ENCODE measurements around the gene LRP1B. TPM values are rescaled to one million over a fixed set of nuclear protein-coding genes. Genes with fewer than 3 reads are reported as not detected.
A peak's percentile ranks its signal among the peaks of the same experiment; 100 is the strongest.

Gene LRP1B
- total RNA-seq, 1 donor from 2014 or later = 0.02 TPM

DNA sequence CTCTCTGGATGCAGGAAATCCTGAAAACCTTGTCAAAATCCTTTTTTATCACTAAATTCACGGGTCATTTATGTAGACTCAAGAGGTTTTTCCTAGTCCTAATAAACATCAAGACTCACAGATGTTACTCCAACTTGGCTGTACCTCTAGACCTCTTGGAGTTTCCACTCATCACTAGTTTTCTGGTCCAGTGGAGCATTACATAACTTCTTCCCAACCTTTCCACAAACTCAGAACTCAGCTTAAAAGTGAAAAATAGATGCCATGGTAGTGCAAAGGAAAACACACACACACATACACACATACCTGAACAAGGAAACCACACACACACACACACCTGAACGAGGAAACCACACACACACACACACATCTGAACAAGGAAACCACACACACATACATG is 807.2 kb downstream of the LRP1B start:
- intact Hi-C loops (cut with micrococcal nuclease) = no loop called here
- DNase-seq (no peak), ATAC-seq (no peak)

- intact Hi-C loops (cut with micrococcal nuclease) = no loop called here
- no peak for DNase-seq
- no peak for ATAC-seq
These were observed 812.8 kb downstream of the LRP1B start for GRCh38 chr2:141317986-141318385.

GRCh38 chr2:141316606-141317005 is 814.2 kb downstream of the LRP1B start:
- DNase-seq = no peak
- no peak for ATAC-seq
- intact Hi-C loops (cut with micrococcal nuclease) = no loop called here

- intact Hi-C loops (cut with micrococcal nuclease) = no loop called here
- no peak for DNase-seq
These were observed 814.7 kb downstream of the LRP1B start for GRCh38 chr2:141316103-141316502.

DNA sequence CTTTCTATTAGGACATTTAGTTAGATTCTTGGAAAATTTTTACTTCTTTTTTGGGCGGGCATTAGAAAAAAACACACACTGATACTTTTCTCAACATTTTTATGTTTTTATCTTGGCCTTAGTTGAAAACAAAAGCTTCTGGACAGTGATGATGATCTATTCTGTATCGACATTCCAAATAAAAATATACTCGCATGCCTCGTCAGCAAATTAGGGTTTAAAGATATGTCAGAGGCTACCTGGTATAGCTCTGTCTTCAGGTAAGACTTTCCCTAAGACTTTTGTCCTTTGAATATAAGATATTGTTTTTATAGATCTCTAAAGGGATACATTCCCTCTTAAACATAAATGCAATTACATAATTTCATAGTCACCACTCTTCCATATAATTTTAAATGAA is 816.8 kb downstream of the LRP1B start:
- intact Hi-C loops (cut with micrococcal nuclease) = no loop called here
- ATAC-seq = no peak
- no peak for DNase-seq

More at GRCh38 chr2:141316103-141316502, 814.7 kb downstream of the LRP1B start:
- ATAC-seq = no peak

GRCh38 chr2:141311430-141311829 is 819.4 kb downstream of the LRP1B start:
- no peak for ATAC-seq
- intact Hi-C loops (cut with micrococcal nuclease) = no loop called here
- DNase-seq = no peak

DNA sequence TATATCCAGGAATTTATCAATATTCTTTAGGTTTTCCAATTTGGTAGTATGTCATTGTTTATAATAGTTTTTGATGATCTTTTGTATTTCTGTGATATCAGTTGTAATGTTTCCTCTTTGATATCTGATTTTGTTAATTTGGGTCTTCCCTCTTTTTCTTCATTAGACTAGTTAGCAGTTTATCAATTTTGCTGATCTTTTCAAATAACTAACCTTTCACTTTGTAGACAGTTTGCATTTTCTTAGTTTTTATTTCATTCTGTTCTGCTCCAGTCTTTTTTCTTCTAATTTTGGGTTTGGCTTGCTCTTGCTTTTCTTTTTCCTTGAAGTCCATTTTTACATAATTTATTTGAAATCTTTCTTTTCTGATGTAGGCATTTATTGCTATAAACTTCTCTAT is 824.4 kb downstream of the LRP1B start:
- no peak for ATAC-seq
- intact Hi-C loops (cut with micrococcal nuclease) = no loop called here
- no peak for DNase-seq

- DNase-seq (no peak), ATAC-seq (no peak)
- intact Hi-C loops (cut with micrococcal nuclease) = no loop called here
These were observed 829.3 kb downstream of the LRP1B start for GRCh38 chr2:141301551-141301950.

GRCh38 chr2:141280037-141280436 is 850.8 kb downstream of the LRP1B start:
- intact Hi-C loops (cut with micrococcal nuclease) = no loop called here
- ATAC-seq (no peak), DNase-seq (no peak)

DNA sequence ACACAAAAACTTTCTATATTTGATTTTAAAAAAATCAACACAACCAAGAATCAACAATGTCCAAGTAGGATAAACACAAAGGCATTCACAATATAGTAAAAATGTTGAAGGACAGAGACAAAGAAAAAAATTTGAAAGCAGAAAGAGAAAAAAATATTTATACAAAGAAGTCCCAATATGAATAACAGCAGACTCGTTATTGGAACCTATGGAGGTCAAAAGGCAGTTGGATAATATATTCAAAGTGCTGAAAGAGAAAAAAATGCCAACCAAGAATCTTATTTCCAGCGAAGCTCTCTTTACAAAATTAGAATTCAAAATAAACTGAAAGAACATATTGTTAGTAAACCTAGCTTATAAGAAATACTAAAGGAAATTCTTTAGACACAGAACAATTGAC is 859.5 kb downstream of the LRP1B start:
- ATAC-seq (no peak), DNase-seq (no peak)
- intact Hi-C loops (cut with micrococcal nuclease) = no loop called here

GRCh38 chr2:141264848-141265247 is 866.0 kb downstream of the LRP1B start:
- intact Hi-C loops (cut with micrococcal nuclease) = no loop called here
- no peak for DNase-seq
- no peak for ATAC-seq

- DNase-seq (no peak), ATAC-seq (peak; percentile 24)
- intact Hi-C loops (cut with micrococcal nuclease) = no loop called here
These were observed 869.9 kb downstream of the LRP1B start for GRCh38 chr2:141260911-141261310.

DNA sequence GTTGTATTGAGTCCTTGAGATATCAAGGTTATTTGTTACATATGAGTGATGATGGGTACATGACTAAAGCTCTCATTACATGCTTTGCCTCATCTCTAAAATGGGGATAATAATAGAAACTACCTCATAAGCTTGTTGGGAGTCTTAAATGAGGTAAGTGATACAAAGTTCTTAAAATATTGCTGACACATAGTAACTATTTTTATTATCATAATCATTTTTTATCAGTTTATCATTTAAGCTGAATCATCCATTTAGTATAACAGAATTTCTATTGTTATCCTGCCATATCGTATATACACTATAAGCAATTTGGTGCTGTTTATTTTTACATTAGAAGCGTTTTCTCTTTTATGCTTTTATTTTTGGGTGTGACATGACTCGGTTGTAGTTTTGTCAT is 871.1 kb downstream of the LRP1B start:
- ATAC-seq (no peak), DNase-seq (no peak)
- intact Hi-C loops (cut with micrococcal nuclease) = no loop called here

DNA sequence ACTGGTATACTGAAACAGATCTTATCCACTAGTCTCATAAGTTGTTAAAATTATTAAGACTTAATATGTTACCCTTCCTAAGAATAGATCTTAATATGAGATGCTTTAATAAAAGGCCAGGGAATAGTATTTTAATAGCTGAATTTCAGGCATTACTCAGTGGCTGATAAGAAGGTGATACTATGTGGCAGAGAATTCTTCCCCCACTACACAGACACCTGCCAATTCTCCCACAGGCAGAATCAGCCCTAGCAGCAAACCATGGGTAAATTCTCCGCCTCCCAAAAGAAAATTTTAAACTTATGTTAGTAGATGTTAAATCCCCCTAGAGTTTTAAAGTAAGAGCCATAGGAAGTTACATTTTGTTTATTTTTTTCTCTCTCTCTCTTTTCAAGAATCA is 888.8 kb downstream of the LRP1B start:
- ATAC-seq = no peak
- DNase-seq = no peak
- intact Hi-C loops (cut with micrococcal nuclease) = no loop called here

DNA sequence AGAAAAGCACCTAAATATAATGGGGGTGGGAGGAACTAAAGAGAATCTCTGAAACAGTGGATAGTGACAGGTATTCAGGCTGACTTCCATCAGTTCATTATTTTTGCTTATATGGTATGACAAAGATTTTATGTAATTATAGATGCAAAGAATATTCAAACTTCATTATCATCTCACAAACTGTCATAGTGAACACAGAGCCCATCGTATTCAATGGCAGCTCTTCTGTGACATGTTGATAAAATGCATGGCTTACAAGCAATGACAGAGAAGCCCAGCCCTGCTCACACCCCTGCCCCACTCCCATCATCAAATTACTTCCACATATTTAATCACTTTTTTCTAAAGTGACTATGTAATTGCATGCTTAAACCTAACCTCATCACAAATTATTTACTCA is 904.3 kb downstream of the LRP1B start:
- DNase-seq = no peak
- intact Hi-C loops (cut with micrococcal nuclease) = no loop called here
- ATAC-seq = no peak

DNA sequence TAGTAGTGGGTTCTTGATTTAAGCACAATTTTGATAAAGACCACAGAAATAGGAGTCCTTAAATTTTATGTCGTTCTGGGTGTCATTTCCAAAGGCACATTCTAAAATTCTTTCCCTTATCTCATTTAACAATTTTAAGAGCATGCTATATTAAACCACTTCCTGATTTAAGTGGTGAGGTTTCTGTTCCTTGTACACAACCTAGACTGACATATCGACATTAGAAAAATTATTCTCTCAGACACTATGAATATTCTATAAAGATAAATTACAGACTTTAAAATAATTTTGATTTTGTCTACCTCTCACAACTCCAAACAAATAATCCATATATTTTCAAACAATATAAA is 923.8 kb downstream of the LRP1B start:
- peak; percentile 86 for ATAC-seq

DNA sequence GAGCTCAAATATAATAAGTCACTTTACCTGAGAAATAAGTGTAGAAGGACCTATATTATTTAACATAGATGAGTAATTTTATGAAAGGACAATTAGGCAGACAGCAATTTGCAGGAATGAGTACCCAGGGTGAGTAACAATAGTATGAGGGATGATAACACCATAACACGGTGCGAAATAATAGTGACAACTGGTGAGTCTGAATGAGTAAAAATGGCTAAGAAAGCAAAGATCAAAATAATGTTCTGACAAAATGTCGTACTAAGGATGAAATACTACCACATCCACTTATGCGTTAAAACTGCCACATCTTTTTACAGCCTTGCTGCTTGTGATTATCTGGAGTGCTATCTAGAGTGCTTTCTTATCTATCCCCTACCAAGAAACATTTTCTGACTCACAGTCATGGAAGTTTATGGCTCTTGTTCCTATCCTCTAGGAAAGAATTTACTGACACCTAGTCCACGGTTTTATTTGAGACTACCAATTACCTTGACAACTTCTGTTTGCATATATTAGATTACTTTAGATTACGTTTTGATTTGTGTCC is 929.7 kb downstream of the LRP1B start:
- no peak for DNase-seq
- intact Hi-C loops (cut with micrococcal nuclease) = no loop called here
- no peak for ATAC-seq

More for the DNA sequence above, 923.8 kb downstream of the LRP1B start:
- no peak for DNase-seq
- intact Hi-C loops (cut with micrococcal nuclease) = no loop called here

GRCh38 chr2:141200191-141200590 is 930.6 kb downstream of the LRP1B start:
- intact Hi-C loops (cut with micrococcal nuclease) = no loop called here
- ATAC-seq = no peak
- no peak for DNase-seq

GRCh38 chr2:141199711-141200110 is 931.1 kb downstream of the LRP1B start:
- ATAC-seq (no peak), DNase-seq (no peak)
- intact Hi-C loops (cut with micrococcal nuclease) = no loop called here

- ATAC-seq (no peak), DNase-seq (no peak)
- intact Hi-C loops (cut with micrococcal nuclease) = no loop called here
These were observed 935.7 kb downstream of the LRP1B start for GRCh38 chr2:141195087-141195486.

DNA sequence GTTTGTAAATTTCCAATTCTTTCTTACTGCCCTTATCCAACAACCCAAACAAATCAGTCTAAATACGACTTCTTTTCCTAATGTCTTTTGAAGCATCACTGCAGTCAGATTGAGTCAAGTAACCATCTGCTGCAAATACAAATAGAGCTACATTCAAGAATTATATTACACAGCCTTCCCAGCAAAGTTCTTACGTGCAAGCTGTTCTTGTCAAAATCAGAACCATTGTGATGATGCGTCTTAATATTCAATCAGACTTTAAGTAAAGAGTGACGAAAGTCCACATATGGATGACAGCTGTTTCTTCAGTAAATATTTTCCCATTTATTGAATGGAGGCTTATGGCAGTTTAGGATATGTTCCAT is 943.8 kb downstream of the LRP1B start:
- ATAC-seq (no peak), DNase-seq (no peak)
- intact Hi-C loops (cut with micrococcal nuclease) = no loop called here

GRCh38 chr2:141186413-141187074 is 944.3 kb downstream of the LRP1B start:
- ATAC-seq = no peak
- intact Hi-C loops (cut with micrococcal nuclease) = no loop called here
- no peak for DNase-seq
